Upper lobe of left lung (tissue), 6 donors: ENCODE results near the gene ZNF292. TPM values are rescaled to one million over a fixed set of nuclear protein-coding genes. Genes with fewer than 3 reads are reported as not detected.
A peak's percentile ranks its signal among the peaks of the same experiment; 100 is the strongest.

Experiments
- ATAC-seq, 2 donors: fragments of 200-7000 bp; cut with Tn5 transposase; one replicate each; pipeline ENCODE4 v1.9.1; 2022; ENCODE audit warnings: mild to moderate bottlenecking in 2 of 2, moderate library complexity in 2 of 2; ENCODE audit not compliant: low FRiP score in 2 of 2
- DNase-seq, 2 donors: peaks; one replicate each; pipeline ENCODE4 v3.0.0-alpha.2; 2019 to 2020
- H3K27ac ChIP-seq, 4 donors: fragments of 200-600 bp; sonication (generic); one replicate each; pipeline ENCODE4 v1.5.1; 2016 to 2019
- H3K27me3 ChIP-seq, 4 donors: fragments of 200-600 bp; sonication (generic); one replicate each; pipeline ENCODE4 v1.5.1; 2017 to 2019
- H3K36me3 ChIP-seq, 4 donors: fragments of 200-600 bp; sonication (generic); one replicate each; pipeline ENCODE4 v1.5.1; 2016 to 2019
- H3K4me1 ChIP-seq, 4 donors: fragments of 200-600 bp; sonication (generic); one replicate each; pipeline ENCODE4 v1.5.1; 2018 to 2019
- H3K4me3 ChIP-seq, 4 donors: fragments of 200-600 bp; sonication (generic); one replicate each; pipeline ENCODE4 v1.5.1; 2017 to 2019; ENCODE audit warnings: mild to moderate bottlenecking in 2 of 4, moderate library complexity in 1 of 4
- H3K9me3 ChIP-seq, 4 donors: fragments of 200-600 bp; sonication (generic); one replicate each; pipeline ENCODE4 v1.5.1; 2018 to 2019
- CTCF ChIP-seq, 6 experiments: fragments of 450-650 bp in 4 of 6; fragments of 200-600 bp in 2 of 6; sonication (generic) in 2 of 6; IDR thresholded peaks; one replicate each; pipeline ENCODE4 v1.5.1; 2016 to 2019; ENCODE audit warnings: antibody characterized with exemption in 6 of 6
- EP300 ChIP-seq, 4 donors: sonication (generic); formaldehyde crosslinking; IDR thresholded peaks; one replicate each; pipeline ENCODE4 v1.5.1; 2017; ENCODE audit warnings: antibody characterized with exemption in 4 of 4, control low read depth in 2 of 4
- POLR2A ChIP-seq, 4 donors: fragments of 450-650 bp; IDR thresholded peaks; one replicate each; pipeline ENCODE4 v1.5.1; 2016 to 2017; ENCODE audit warnings: antibody characterized with exemption in 4 of 4, mild to moderate bottlenecking in 2 of 4
- POLR2AphosphoS5 ChIP-seq, 2 donors: sonication (generic); formaldehyde crosslinking; IDR thresholded peaks; one replicate each; pipeline ENCODE4 v1.5.1; 2017; ENCODE audit warnings: antibody characterized with exemption in 2 of 2
- WGBS, 2 donors: methylation state at CpG; one replicate each; pipeline ENCODE4 v1.1.5; 2017 to 2018; 5-methylcytosine and 5-hydroxymethylcytosine counted together
- total RNA-seq, 6 donors: library from RNA; depleted of rRNA in 4 of 6; stranded (reverse); fragments of >200 nt in 4 of 6; gene quantifications; one replicate each; pipeline versions ENCODE4 v1.1.0 to v1.2.1, GENCODE V29; 2016 to 2021
- donor health status: DM: no; HTN: no; CAD: no; lungs with moderate emphysema.
- donor health status: DM: no; HTN: yes; CAD: no; lungs with severe emphysema.

Gene ZNF292
- total RNA-seq, 6 donors from 2014 or later, result 19.9 to 60.8 (median 32.0) TPM

- ATAC-seq (no peak), DNase-seq (no peak)
- no peak for TF ChIP-seq CTCF (IDR thresholded peaks at IDR 0.05)
- TF ChIP-seq EP300 (IDR thresholded peaks at IDR 0.05), result no peak
- no peak for TF ChIP-seq POLR2AphosphoS5 (IDR thresholded peaks at IDR 0.05)
- TF ChIP-seq POLR2A (IDR thresholded peaks at IDR 0.05), result no peak
- Histone ChIP-seq H3K27me3 (no peaks in the 10 kb centered on the region), H3K4me1 (peaks cover 0 to 11% (median 6%) of the 10 kb centered on the region in 4 donors), H3K4me3 (no peak overlapping the region), H3K9me3 (no peaks in the 10 kb centered on the region), H3K36me3 (no peaks in the 10 kb centered on the region), H3K27ac (no peak overlapping the region)
- 89 to 90% methylated on average over 4 of the region's 4 CpGs for WGBS, 2 donors
Observed at GRCh38 chr6:87200469-87201175, 45.3 kb downstream of the ZNF292 start.

GRCh38 chr6:87203448-87204023 lies 48.2 kb downstream of the ZNF292 start:
- Histone ChIP-seq H3K27ac (no peak overlapping the region), H3K27me3 (no peaks in the 10 kb centered on the region), H3K36me3 (peaks cover 0 to 4% (median 0%) of the 10 kb centered on the region in 4 donors), H3K4me3 (no peak overlapping the region), H3K9me3 (no peaks in the 10 kb centered on the region), H3K4me1 (peaks cover 0 to 8% (median 3%) of the 10 kb centered on the region in 4 donors)
- DNase-seq (no peak), ATAC-seq (peak in 1 of 2 donors; percentile 26)
- TF ChIP-seq CTCF (IDR thresholded peaks at IDR 0.05), result no peak
- TF ChIP-seq EP300 (IDR thresholded peaks at IDR 0.05), result no peak
- TF ChIP-seq POLR2AphosphoS5 (IDR thresholded peaks at IDR 0.05), result no peak
- TF ChIP-seq POLR2A (IDR thresholded peaks at IDR 0.05), result no peak
- 87 to 92% methylated on average over 4 of the region's 4 CpGs for WGBS, 2 donors

- no peak for TF ChIP-seq CTCF (IDR thresholded peaks at IDR 0.05)
- TF ChIP-seq POLR2AphosphoS5 (IDR thresholded peaks at IDR 0.05), result no peak
- TF ChIP-seq EP300 (IDR thresholded peaks at IDR 0.05), result no peak
- no peak for TF ChIP-seq POLR2A (IDR thresholded peaks at IDR 0.05)
- DNase-seq (no peak), ATAC-seq (no peak)
- no peaks in the 10 kb centered on the region for H3K9me3 ChIP-seq
- no peaks in the 10 kb centered on the region for H3K27me3 ChIP-seq
- H3K4me1 ChIP-seq, result peaks cover 0 to 6% (median 3%) of the 10 kb centered on the region in 4 donors
- 67 to 70% methylated on average over 3 of the region's 3 CpGs for WGBS, 2 donors
- no peak overlapping the region for H3K4me3 ChIP-seq
- H3K36me3 ChIP-seq, result peaks cover 0 to 4% (median 0%) of the 10 kb centered on the region in 4 donors
- no peak overlapping the region for H3K27ac ChIP-seq
Observed at GRCh38 chr6:87209812-87210211, 54.4 kb downstream of the ZNF292 start.

- TF ChIP-seq POLR2A (IDR thresholded peaks at IDR 0.05), result no peak
- TF ChIP-seq EP300 (IDR thresholded peaks at IDR 0.05), result no peak
- no peak for TF ChIP-seq CTCF (IDR thresholded peaks at IDR 0.05)
- no peak for TF ChIP-seq POLR2AphosphoS5 (IDR thresholded peaks at IDR 0.05)
- DNase-seq (no peak), ATAC-seq (no peak)
- Histone ChIP-seq H3K27ac (no peak overlapping the region), H3K27me3 (no peaks in the 10 kb centered on the region), H3K4me1 (peaks cover 0 to 6% (median 3%) of the 10 kb centered on the region in 4 donors), H3K9me3 (no peaks in the 10 kb centered on the region), H3K36me3 (peaks cover 0 to 3% (median 0%) of the 10 kb centered on the region in 4 donors), H3K4me3 (no peak overlapping the region)
- WGBS, 2 donors, result 71 to 75% methylated on average over 1 of the region's 1 CpG
Observed at GRCh38 chr6:87210979-87211378, 55.6 kb downstream of the ZNF292 start.
